ENCODE results near the gene ZNF778. TPM values are rescaled to one million over a fixed set of nuclear protein-coding genes. Genes with fewer than 3 reads are reported as not detected.

Gene ZNF778
- 10 to 100 TPM in 1 of 4 donors, 1 to 10 TPM in 3; 3.4 to 10.7 (median 6.5) TPM for total RNA-seq

DNA sequence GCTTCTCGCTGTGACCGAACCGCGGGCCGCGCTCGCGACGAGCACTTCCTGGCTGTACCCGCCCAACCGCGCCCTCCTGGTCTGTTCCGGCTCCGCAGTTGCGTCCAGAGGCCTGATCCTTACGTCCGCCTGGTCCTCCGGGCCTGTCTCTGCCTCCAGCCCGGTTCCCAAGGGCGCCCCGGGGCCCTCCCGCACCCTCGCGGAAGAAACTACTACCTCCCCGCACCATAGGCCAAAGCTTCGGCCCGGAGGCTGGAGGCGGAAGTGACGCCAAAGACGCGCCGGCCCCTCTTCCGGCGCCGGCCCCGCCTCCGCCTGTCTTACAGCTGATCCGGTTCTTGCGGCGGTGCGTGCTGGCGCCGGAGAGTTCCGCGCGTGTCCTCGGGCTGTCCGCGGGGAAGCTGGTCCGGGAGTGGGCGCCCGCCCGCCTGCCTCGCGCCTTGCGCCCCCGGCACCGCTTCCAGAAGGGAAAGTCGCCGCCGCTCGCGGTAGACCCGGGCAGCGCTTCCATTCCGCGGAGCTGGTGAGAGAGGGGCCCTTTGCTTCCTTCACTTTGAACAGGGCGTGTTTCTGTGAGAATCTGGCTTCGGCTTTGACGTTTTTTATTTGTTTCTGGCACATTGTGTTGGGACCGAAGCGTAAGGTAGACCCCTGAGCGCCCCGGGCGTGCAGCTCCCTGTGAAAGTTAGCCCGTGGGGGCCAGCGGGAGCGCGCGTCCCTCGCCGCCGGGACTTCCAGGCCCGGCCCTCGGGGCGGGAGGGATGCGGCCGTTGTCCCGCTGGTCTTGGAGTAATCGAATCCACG lies at the start of gene ZNF778:
ZNF778 (plus strand) TSS at position 316 of the 804 bp plus-strand sequence. CDS start 3,425 bp downstream, outside the sequence.
- DNase-seq: peak; percentile 42
- Histone ChIP-seq H3K9me3 (no peaks in the 10 kb centered on the region), H3K27me3 (no peaks in the 10 kb centered on the region), H3K4me1 (peaks cover 13 to 38% (median 21%) of the 10 kb centered on the region in 3 donors), H3K27ac (peak within 1 kb of the TSS; percentile 96 to 99 (median 97)), H3K4me3 (peak within 1 kb of the TSS; percentile 66 to 85 (median 78)), H3K36me3 (peaks cover 3 to 24% (median 13%) of the 10 kb centered on the region in 3 donors)
- peak in 3 of 4 donors; percentile 55 to 84 (median 68) for TF ChIP-seq POLR2A (IDR thresholded peaks at IDR 0.05)
- TF ChIP-seq, protein P1, sequence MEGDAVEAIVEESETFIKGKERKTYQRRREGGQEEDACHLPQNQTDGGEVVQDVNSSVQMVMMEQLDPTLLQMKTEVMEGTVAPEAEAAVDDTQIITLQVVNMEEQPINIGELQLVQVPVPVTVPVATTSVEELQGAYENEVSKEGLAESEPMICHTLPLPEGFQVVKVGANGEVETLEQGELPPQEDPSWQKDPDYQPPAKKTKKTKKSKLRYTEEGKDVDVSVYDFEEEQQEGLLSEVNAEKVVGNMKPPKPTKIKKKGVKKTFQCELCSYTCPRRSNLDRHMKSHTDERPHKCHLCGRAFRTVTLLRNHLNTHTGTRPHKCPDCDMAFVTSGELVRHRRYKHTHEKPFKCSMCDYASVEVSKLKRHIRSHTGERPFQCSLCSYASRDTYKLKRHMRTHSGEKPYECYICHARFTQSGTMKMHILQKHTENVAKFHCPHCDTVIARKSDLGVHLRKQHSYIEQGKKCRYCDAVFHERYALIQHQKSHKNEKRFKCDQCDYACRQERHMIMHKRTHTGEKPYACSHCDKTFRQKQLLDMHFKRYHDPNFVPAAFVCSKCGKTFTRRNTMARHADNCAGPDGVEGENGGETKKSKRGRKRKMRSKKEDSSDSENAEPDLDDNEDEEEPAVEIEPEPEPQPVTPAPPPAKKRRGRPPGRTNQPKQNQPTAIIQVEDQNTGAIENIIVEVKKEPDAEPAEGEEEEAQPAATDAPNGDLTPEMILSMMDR (IDR thresholded peaks at IDR 0.05): peak in 3 of 6 experiments; percentile 13 to 25 (median 14)
- WGBS, 2 donors: 1% methylated on average over 17 to 19 of the region's 91 CpGs
- intact Hi-C loops (cut with DNase I): loop anchor here (5.0 kb wide), 1 partner anchor 390 kb away; no protein-coding TSS in a partner anchor

DNA sequence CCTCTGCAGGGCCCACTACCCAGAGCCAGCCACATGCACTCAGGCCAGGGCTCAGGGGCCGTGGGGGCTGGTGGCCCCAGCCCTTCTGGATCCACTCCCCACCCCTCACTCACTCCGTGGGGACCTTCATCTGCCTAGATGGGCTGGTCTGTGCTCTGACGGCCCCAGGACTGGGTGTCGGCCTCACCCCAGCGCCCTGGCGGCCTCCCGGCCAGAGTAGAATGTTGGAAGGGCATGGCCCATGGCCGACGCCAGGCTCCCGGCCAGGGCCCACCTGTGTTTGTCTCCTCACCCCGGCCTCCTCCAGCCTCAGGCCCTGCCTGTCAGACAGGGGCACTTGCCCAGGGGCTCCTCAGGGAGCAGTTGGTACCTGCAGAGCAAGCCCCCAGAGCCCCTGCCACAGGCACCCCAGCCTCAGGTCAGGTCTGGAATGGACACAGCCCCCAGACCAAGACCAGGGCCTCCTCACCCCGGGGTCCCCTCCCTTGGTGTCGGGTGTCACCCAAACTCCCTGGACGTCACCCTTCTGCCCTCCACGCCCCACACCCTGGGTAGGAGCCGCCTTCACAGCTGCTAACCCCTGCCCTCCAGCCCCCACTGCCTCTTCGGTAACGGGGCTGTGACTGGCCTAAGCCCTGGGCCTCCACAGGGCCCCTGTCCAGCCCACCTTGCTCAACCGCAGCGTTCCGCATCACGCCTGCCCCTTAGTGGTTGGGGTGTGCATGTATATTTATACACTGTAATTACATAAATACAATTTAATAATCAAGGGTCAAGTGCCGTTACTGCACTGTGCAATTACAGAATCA lies 48.9 kb upstream of the ZNF778 start:
- no peak for TF ChIP-seq POLR2A (IDR thresholded peaks at IDR 0.05)
- TF ChIP-seq, protein P1 (IDR thresholded peaks at IDR 0.05): no peak
- intact Hi-C loops (cut with DNase I): loop anchor here (5.0 to 10.0 kb wide), 2 partner anchors 226 to 354 kb away; partner anchors contain the start of gene APRT
- Histone ChIP-seq H3K27ac (no peak overlapping the region), H3K36me3 (no peaks in the 10 kb centered on the region), H3K4me3 (no peak overlapping the region), H3K4me1 (peaks cover 20 to 34% (median 23%) of the 10 kb centered on the region in 3 donors), H3K27me3 (peaks cover 0 to 94% (median 15%) of the 10 kb centered on the region in 4 donors), H3K9me3 (no peaks in the 10 kb centered on the region)
- no peak for DNase-seq
- 35 to 45% methylated on average over 8 to 10 of the region's 23 CpGs for WGBS, 2 donors

DNA sequence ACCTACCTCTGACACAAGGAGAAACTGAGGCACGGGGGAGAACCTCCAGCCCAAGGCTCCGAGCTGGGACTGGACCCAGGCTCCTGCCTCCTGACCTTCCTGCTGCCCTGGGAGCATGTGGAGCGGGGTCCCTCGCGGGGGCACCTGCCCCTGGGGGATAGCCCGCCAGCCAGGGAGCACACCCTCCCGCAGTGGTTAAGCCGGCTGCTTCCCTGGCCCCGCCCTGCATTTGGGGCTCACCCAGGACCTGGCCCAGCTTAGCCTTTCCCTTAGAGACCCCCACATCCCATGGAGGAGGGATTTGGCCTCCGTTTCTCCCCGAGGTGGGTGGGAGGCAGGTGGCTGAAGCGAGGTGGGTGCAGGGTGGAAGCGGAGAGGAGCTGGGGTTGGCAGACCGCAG lies 47.7 kb upstream of the ZNF778 start:
- Histone ChIP-seq H3K27ac (no peak overlapping the region), H3K27me3 (peaks cover 0 to 96% (median 15%) of the 10 kb centered on the region in 4 donors), H3K4me1 (peaks cover 20 to 34% (median 23%) of the 10 kb centered on the region in 3 donors), H3K4me3 (no peak overlapping the region), H3K9me3 (no peaks in the 10 kb centered on the region), H3K36me3 (no peaks in the 10 kb centered on the region)
- intact Hi-C loops (cut with DNase I): loop anchor here (5.0 to 10.0 kb wide), 3 partner anchors 227 to 432 kb away; partner anchors contain the start of gene APRT
- WGBS, 2 donors: 71 to 100% methylated on average over 1 to 2 of the region's 14 CpGs
- TF ChIP-seq, protein P1 (IDR thresholded peaks at IDR 0.05): no peak
- DNase-seq: no peak

DNA sequence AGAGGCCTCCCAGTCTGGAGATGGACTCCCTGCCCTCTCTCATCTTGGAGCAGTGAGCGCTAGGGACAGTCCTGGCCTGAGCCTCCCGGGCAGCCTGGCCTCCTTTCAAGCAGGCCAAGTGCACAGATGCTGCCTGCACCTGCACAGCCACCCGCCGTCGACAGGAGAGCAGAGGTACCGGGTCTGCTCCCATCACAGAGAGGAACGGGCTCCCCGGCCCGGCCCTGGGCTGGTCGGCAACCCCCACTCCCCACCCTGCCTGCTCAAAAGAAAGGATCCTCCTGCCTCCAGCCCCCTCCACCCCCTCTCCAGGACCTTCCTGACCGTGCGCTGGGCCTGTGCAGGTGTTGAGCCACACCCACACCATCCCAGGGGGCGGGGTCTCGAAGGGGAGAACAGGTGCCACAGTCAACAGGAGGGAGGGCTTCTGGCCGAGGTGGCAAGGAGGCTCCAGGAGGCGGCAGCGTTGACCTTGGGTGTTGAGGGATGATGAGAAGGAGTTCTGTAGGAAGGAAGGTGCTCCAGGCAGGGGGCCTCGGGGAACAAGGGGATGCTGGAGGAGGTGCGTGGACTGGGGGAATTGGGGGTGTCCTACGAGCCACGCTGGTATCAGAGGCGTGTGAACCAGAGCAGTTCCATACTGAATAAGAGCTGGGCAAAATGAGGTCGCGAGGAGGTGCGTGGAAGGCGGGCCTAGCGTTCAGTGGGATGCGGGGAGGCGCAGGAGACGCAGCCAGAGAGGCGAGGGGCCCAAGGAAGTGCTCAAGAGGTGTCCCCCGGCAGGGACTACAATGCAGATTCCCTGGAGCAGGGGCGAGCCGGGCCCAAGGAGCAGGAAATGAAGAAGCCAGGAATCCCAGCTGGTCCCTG lies 46.9 kb upstream of the ZNF778 start:
- Histone ChIP-seq H3K27me3 (peaks cover 0 to 96% (median 15%) of the 10 kb centered on the region in 4 donors), H3K9me3 (no peaks in the 10 kb centered on the region), H3K4me3 (peak overlapping the region in 3 of 4 donors; percentile 11 to 49 (median 34)), H3K36me3 (no peaks in the 10 kb centered on the region), H3K27ac (no peak overlapping the region), H3K4me1 (peaks cover 20 to 34% (median 23%) of the 10 kb centered on the region in 3 donors)
- no peak for TF ChIP-seq POLR2A (IDR thresholded peaks at IDR 0.05)
- TF ChIP-seq, protein P1 (IDR thresholded peaks at IDR 0.05): no peak
- DNase-seq: no peak
- intact Hi-C loops (cut with DNase I): loop anchor here (5.0 kb wide), 1 partner anchor 433 kb away; no protein-coding TSS in a partner anchor
- WGBS, 2 donors: 2 to 5% methylated on average over 20 to 21 of the region's 34 CpGs
